T follicular helper cell (primary cell): Measurements from ENCODE around the gene AP4M1.

Experiments
- DNase-seq: peaks from one replicate; pipeline ENCODE4 v3.0.0-alpha.2; 2020; ENCODE audit warnings: low read depth

Gene AP4M1

DNA sequence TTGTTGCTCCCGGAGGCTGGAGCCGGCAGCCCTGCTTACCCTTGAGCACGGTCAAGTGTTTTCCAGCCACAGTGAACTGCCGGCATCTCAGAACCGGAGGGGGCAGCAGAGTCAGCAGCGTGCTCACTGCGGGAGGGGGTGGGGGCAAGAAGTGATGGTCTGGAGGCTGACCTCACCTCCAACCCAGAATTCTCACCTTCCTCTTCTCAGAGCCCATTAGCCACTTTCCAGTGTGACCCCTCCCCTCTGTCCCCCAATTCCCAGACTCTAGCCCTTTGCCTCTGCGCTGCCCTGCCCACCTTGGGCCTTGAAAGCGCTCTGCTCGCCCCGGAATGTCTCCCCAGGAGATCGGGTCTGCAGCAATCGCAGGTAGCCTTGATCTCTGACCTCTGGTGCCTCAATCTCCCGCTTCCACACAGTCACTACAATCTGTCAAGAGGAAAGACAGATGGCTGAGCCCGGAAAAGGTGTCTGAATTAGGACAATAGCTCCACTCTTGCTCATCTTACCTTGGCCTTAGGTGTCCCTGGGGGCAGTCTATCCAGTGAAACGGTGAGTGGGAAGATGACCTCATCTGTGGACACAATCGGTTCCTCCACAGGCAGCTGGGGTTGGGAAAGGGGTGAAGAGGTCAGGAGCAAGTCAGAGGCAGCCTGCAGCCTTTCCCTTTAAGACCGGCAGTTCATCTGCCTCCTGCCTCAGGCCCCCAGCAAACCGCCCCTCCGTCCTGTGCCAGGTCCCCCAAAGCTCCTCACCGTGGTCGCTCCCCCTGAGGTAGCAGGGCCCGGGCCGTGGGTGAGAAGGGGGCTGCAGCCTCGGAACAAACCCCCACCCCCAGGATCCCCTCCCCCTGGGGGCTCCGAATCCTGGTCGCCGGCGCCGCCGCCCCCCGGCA, 56.1 kb downstream of the AP4M1 start:
- DNase-seq, result no peak
